ENCODE data around the gene CREB3L1.

Gene CREB3L1

GRCh38 chr11:46275964-46276641 is 1.4 kb upstream of the CREB3L1 start:
- DNase-seq = no peak

DNA sequence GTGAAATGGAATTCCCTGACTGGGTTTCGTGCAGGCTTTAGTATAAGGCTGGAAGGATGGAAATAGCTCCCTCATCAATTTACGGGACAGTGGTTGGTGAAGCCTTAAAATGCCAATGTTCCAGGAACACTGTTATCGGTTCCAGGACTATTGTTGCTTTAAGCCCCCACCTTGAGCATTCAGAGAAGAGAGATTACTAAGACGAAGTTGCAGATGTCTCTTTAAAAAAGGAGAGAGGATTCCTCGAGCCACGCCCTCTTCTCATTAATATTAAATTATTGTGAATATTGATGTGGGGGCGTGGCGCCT is 195 bp upstream of the CREB3L1 start:
- DNase-seq = no peak

GRCh38 chr11:46278387-46279125 is 1.1 kb downstream of the CREB3L1 start:
- DNase-seq = no peak

DNA sequence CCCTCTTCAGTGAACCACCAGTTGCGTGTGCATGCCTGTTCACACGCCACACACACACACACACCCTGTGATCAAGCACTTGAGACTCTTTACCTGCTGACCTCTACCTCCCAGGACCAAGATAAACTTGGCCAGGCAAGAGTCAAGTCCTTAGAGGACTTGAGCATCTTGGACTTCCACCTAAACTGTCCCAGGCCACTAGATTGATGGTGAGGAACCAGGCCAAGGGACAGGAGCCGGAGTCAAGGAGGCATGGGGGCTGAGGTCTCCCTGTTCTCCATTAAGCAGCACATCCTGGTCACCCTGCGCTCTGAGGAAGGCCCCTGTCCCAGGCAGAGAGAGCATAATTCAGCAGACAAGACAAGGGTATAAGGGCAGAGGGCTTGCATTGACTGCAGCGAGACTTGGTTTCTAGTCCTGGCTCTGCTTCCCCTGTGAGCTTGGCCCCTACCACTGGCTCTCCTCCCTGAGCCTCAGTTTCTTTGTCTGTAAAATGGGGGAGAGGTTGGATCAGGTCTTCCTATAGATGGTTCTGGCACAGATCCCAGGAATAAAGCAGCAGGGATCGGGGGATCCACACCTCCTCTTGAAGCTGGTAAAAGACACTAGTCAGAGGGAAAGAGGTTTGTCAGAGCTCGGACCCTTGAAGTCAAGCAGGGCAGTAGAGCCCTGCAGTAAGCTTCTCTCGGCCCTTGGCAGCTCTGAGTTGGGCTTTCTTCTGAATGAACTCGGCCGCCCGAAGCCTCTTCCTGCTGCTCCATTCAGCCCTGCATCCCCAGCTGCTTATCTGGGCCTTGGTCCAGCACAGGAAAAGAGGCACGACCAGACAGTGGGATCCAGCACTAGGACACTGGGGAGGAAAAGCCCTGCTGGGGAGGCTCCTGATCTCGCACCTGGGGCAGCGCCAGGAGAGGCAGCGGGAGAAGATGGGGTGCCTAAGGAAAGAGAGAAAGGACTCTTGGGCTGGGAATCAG is 2.0 kb downstream of the CREB3L1 start:
- no peak for DNase-seq

DNA sequence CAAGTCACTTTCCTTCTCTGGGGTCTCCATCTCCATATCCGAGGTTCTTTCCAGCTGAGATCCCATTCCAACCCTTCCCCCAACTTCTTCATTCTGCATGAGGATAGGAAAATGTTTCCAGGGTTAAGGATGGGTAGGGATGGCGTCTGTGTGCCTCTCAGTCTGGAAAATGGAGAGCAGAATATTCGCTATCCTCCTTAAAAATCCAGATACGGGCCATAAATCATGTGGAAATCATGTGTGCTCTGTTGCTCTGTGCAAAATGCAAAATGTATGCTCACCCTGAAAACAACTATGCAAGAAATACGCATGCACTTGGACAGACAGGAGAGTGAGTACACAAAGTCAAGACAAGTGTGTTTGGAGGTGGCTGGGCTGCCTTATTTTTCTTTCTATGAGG is 3.2 kb downstream of the CREB3L1 start:
- DNase-seq = no peak

- no peak for DNase-seq
Observed at GRCh38 chr11:46281371-46281831, 3.9 kb downstream of the CREB3L1 start.

DNA sequence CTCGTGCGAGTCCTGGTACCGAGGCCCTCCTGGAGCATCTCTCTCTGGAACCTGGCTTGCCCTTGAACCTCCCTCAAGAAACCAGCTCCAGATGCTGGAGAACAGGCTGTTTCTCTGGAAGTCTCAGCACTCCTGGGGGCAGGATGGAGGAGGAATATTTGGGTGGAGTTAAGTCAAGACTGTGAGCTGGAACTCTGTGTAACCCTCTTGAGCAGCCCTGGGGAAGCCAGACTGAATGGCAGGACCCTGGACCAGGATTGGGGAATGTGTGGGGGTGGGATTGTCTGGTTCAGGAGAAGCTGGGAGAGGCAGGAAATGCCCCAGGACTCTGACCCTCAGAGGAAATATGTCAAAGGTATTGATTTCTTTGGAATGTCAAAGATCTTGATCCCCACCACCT is 7.7 kb downstream of the CREB3L1 start:
- DNase-seq = no peak

GRCh38 chr11:46285594-46286033 is 8.2 kb downstream of the CREB3L1 start:
- no peak for DNase-seq

DNA sequence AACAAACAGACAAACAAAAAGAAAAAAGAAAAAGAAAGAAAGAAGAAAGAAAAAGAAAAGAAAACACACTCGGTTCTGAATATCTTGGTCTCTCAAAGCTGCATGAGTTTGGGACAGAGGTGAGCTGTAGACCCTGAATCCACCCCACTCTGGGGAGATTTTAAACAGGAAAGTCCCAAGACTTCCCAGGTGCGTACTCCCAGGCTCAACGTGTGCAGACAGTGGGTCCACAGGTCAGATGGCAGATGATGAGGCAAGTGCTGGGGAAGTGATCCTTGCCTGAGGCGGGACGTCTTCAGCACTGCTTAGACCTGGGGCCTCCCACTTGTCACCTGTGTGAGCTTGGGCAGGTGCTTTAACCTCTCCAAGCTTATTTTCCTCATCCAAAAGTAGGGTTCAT is 9.3 kb downstream of the CREB3L1 start:
- no peak for DNase-seq

DNA sequence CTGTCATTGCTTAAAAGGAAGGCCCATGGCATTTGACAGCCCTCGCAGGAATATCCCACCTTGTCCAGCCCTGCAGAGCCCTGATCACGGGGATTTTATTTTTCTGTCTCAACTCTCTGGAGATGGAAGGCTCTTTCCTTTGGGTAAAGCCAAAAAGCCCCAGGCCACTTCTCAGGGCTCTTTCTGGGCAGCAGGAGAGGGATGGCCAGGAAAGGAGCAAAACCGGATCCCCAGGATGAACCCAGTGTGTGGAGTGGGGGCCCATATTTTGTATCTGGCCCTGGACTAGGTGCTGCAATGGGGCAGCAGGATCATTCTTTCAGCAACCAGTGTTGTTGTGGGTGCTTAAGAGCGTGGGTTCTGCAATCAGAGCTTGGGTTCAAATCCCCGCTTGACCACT is 11.0 kb downstream of the CREB3L1 start:
- no peak for DNase-seq

GRCh38 chr11:46290011-46290410 is 12.5 kb downstream of the CREB3L1 start:
- no peak for DNase-seq

GRCh38 chr11:46290598-46291309 is 13.3 kb downstream of the CREB3L1 start:
- no peak for DNase-seq

DNA sequence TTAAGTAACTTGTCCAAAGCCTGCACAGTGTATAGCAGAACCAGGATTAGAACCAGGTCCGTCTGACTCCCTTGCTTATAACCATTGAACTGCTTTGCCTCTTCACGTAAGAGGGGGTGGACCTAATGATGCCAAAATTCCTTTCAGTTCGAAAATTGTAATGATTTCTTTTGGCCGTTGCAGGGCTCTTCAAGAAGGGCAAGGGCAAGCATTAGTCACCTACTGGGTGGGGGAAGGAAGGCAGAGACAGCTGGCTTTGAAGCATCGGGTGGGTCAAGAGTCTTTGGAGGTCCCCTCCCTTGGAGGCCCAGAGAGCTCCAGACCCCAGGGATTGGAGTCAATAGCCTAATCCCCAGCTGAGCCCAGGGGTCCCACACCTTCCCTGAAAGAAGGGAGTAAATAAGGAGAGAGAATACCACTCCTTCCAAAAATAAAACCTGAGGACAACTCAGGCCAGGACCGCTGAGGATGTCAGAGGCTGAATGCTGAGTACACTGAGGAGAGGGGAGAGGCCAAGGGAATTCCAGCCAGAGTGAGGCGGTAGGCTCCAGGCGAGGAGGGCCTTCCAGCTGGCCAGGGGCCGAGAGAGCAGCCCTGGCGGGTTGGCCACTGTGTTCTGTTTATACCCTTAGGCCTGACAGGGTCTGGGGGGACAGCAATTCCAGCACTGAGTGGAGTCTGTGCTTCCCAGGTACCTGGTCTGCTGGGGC is 14.1 kb downstream of the CREB3L1 start:
- DNase-seq = no peak

- no peak for DNase-seq
Observed at GRCh38 chr11:46293066-46293465, 15.6 kb downstream of the CREB3L1 start.

GRCh38 chr11:46293641-46294103 is 16.2 kb downstream of the CREB3L1 start:
- no peak for DNase-seq

DNA sequence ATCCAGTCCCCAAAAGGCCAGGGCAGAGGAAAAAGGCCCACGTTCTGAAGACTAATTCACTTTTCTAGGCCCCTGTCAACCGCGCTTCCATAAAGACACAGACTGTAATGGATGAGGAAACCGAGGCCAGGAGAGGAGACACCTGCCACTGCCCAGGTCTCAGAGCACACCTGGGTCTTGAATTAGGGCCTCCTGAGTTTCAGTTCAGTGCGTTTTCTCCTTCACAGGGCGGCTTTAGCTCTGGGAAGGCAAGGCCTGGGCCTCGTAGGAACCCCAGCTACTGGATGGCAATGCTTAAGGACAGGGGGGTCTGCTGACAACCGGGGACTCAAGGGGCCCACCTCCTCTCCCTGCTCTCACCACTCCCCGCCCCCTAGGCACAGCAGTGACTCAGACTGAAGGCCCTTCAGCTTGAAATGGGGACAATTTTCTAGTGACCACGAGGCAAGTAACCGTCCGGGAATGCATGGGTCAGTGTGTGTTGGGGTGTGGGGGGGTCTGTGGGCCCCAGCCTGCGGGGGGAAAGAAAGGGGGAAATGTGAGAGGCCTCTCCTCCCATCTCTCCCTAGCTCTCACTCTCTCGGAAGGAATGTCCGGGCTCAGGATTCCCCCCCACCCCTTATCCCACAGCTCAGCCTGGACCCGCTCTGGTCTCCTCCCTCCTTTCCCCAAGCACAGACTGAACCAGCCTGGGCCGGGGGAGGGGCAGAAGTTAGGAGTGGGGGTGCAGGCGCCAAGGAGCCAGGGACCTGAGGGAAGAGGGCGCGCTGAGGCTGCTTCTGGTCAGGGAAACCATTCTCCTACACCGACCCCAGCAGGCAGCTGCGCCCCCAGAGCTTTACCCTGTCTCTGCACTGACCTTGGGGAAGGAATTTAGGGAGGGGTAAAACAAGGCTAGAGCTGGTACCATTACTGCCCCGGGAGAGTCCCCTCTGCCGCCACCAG is 17.2 kb downstream of the CREB3L1 start:
- DNase-seq = no peak

GRCh38 chr11:46295312-46296058 is 18.0 kb downstream of the CREB3L1 start:
- no peak for DNase-seq

- no peak for DNase-seq
Observed at GRCh38 chr11:46296059-46296527, 18.6 kb downstream of the CREB3L1 start.

GRCh38 chr11:46296528-46297448 is 19.3 kb downstream of the CREB3L1 start:
- DNase-seq = no peak

Measured in SIG-M5 (cell line).